B cell (primary cell): ENCODE data around the gene AKR1B15.

Experiments
- EZH2 ChIP-seq: IDR thresholded peaks from 2 replicates; pipeline ENCODE4 v1.6.1; 2012; ENCODE audit warnings: borderline replicate concordance, low read depth, mild to moderate bottlenecking, moderate library complexity, low read length; ENCODE audit not compliant: insufficient read depth, poor library complexity, severe bottlenecking
- TF ChIP-seq, protein P1 (sequence below): fragments of 200-600 bp; IDR thresholded peaks from one replicate; pipeline ENCODE4 v1.8.0; 2022; ENCODE audit warnings: antibody characterized with exemption, mild to moderate bottlenecking

DNA sequence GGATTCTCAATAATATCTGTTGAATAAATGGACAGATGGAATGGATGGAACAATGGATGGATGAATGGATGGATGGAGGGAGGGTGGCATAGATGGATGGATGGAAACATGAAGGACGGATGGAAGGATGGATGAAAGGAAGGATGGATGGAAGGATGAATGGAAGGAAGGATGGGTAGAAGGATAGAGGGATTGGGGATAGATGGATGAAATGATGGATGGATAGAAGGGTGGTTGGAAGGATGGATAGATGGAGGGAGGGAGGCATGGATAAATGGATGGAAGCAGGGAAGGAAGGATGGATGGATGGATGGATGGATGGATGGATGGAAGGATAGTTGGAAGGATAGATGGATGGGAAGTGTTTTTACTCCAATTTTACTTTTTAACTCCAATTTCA, 35.4 kb downstream of the AKR1B15 start:
- TF ChIP-seq, protein P1, sequence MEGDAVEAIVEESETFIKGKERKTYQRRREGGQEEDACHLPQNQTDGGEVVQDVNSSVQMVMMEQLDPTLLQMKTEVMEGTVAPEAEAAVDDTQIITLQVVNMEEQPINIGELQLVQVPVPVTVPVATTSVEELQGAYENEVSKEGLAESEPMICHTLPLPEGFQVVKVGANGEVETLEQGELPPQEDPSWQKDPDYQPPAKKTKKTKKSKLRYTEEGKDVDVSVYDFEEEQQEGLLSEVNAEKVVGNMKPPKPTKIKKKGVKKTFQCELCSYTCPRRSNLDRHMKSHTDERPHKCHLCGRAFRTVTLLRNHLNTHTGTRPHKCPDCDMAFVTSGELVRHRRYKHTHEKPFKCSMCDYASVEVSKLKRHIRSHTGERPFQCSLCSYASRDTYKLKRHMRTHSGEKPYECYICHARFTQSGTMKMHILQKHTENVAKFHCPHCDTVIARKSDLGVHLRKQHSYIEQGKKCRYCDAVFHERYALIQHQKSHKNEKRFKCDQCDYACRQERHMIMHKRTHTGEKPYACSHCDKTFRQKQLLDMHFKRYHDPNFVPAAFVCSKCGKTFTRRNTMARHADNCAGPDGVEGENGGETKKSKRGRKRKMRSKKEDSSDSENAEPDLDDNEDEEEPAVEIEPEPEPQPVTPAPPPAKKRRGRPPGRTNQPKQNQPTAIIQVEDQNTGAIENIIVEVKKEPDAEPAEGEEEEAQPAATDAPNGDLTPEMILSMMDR: no peak
- no peak for TF ChIP-seq EZH2
